ENCODE data around the gene TCF21. TPM values are rescaled to one million over a fixed set of nuclear protein-coding genes. Genes with fewer than 3 reads are reported as not detected.
A peak's percentile ranks its signal among the peaks of the same experiment; 100 is the strongest.

The TCF21 gene
- total RNA-seq, 1 donor from 2014 or later = not detected

- no peaks in the 10 kb centered on the region for H3K36me3 Mint-ChIP-seq (ENCODE audit: low read depth, unreplicated experiment)
- no peaks in the 10 kb centered on the region for H3K9me3 Mint-ChIP-seq (ENCODE audit: unreplicated experiment)
- TF ChIP-seq, protein P1, sequence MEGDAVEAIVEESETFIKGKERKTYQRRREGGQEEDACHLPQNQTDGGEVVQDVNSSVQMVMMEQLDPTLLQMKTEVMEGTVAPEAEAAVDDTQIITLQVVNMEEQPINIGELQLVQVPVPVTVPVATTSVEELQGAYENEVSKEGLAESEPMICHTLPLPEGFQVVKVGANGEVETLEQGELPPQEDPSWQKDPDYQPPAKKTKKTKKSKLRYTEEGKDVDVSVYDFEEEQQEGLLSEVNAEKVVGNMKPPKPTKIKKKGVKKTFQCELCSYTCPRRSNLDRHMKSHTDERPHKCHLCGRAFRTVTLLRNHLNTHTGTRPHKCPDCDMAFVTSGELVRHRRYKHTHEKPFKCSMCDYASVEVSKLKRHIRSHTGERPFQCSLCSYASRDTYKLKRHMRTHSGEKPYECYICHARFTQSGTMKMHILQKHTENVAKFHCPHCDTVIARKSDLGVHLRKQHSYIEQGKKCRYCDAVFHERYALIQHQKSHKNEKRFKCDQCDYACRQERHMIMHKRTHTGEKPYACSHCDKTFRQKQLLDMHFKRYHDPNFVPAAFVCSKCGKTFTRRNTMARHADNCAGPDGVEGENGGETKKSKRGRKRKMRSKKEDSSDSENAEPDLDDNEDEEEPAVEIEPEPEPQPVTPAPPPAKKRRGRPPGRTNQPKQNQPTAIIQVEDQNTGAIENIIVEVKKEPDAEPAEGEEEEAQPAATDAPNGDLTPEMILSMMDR (IDR thresholded peaks at IDR 0.05; ENCODE audit: unreplicated experiment) = no peak
- H3K4me1 Mint-ChIP-seq (ENCODE audit: unreplicated experiment) = peaks cover 15% of the 10 kb centered on the region
- DNase-seq (ENCODE audit: low spot score) = peak; percentile 29
- H3K27ac Mint-ChIP-seq (ENCODE audit: unreplicated experiment) = no peak overlapping the region
- H3K27me3 Mint-ChIP-seq (ENCODE audit: unreplicated experiment) = peaks cover 30% of the 10 kb centered on the region
- H3K4me3 Mint-ChIP-seq (ENCODE audit: unreplicated experiment) = no peak overlapping the region
These were observed 6.8 kb downstream of the TCF21 start for GRCh38 chr6:133895573-133896343.

- peaks cover 27% of the 10 kb centered on the region for H3K27me3 Mint-ChIP-seq (ENCODE audit: unreplicated experiment)
- H3K36me3 Mint-ChIP-seq (ENCODE audit: low read depth, unreplicated experiment) = no peaks in the 10 kb centered on the region
- H3K9me3 Mint-ChIP-seq (ENCODE audit: unreplicated experiment) = no peaks in the 10 kb centered on the region
- no peak overlapping the region for H3K4me3 Mint-ChIP-seq (ENCODE audit: unreplicated experiment)
- H3K27ac Mint-ChIP-seq (ENCODE audit: unreplicated experiment) = no peak overlapping the region
- peaks cover 10% of the 10 kb centered on the region for H3K4me1 Mint-ChIP-seq (ENCODE audit: unreplicated experiment)
- TF ChIP-seq, protein P1 (IDR thresholded peaks at IDR 0.05; ENCODE audit: unreplicated experiment) = no peak
- no peak for DNase-seq (ENCODE audit: low spot score)
These were observed 7.4 kb downstream of the TCF21 start for GRCh38 chr6:133896344-133896721.

- H3K27ac Mint-ChIP-seq (ENCODE audit: unreplicated experiment) = no peak overlapping the region
- peaks cover 22% of the 10 kb centered on the region for H3K27me3 Mint-ChIP-seq (ENCODE audit: unreplicated experiment)
- DNase-seq (ENCODE audit: low spot score) = no peak
- H3K9me3 Mint-ChIP-seq (ENCODE audit: unreplicated experiment) = no peaks in the 10 kb centered on the region
- peaks cover 4% of the 10 kb centered on the region for H3K4me1 Mint-ChIP-seq (ENCODE audit: unreplicated experiment)
- H3K4me3 Mint-ChIP-seq (ENCODE audit: unreplicated experiment) = no peak overlapping the region
- H3K36me3 Mint-ChIP-seq (ENCODE audit: low read depth, unreplicated experiment) = no peaks in the 10 kb centered on the region
- TF ChIP-seq, protein P1 (IDR thresholded peaks at IDR 0.05; ENCODE audit: unreplicated experiment) = no peak
These were observed 9.3 kb downstream of the TCF21 start for GRCh38 chr6:133898263-133898662.

GRCh38 chr6:133899556-133899955 lies 10.6 kb downstream of the TCF21 start:
- H3K36me3 Mint-ChIP-seq (ENCODE audit: low read depth, unreplicated experiment) = no peaks in the 10 kb centered on the region
- no peak overlapping the region for H3K4me3 Mint-ChIP-seq (ENCODE audit: unreplicated experiment)
- TF ChIP-seq, protein P1 (IDR thresholded peaks at IDR 0.05; ENCODE audit: unreplicated experiment) = no peak
- peaks cover 13% of the 10 kb centered on the region for H3K27me3 Mint-ChIP-seq (ENCODE audit: unreplicated experiment)
- DNase-seq (ENCODE audit: low spot score) = no peak
- peaks cover 2% of the 10 kb centered on the region for H3K4me1 Mint-ChIP-seq (ENCODE audit: unreplicated experiment)
- H3K9me3 Mint-ChIP-seq (ENCODE audit: unreplicated experiment) = no peaks in the 10 kb centered on the region
- H3K27ac Mint-ChIP-seq (ENCODE audit: unreplicated experiment) = no peak overlapping the region

- TF ChIP-seq, protein P1 (IDR thresholded peaks at IDR 0.05; ENCODE audit: unreplicated experiment) = no peak
- Mint-ChIP-seq H3K27me3 (ENCODE audit: unreplicated experiment) (no peaks in the 10 kb centered on the region), H3K9me3 (ENCODE audit: unreplicated experiment) (no peaks in the 10 kb centered on the region)
These were observed 14.9 kb downstream of the TCF21 start for GRCh38 chr6:133903855-133904254.

More at GRCh38 chr6:133903855-133904254, 14.9 kb downstream of the TCF21 start:
- Mint-ChIP-seq H3K27ac (ENCODE audit: unreplicated experiment) (no peak overlapping the region), H3K36me3 (ENCODE audit: low read depth, unreplicated experiment) (no peaks in the 10 kb centered on the region), H3K4me3 (ENCODE audit: unreplicated experiment) (no peak overlapping the region), H3K4me1 (ENCODE audit: unreplicated experiment) (peaks cover 20% of the 10 kb centered on the region)
- no peak for DNase-seq (ENCODE audit: low spot score)
